Measurements from ENCODE around the gene VEZF1. TPM values are rescaled to one million over a fixed set of nuclear protein-coding genes. Genes with fewer than 3 reads are reported as not detected.

Gene VEZF1
- total and polyA plus RNA-seq, 4 donors, result 18.0 to 78.9 (median 43.9) TPM

DNA sequence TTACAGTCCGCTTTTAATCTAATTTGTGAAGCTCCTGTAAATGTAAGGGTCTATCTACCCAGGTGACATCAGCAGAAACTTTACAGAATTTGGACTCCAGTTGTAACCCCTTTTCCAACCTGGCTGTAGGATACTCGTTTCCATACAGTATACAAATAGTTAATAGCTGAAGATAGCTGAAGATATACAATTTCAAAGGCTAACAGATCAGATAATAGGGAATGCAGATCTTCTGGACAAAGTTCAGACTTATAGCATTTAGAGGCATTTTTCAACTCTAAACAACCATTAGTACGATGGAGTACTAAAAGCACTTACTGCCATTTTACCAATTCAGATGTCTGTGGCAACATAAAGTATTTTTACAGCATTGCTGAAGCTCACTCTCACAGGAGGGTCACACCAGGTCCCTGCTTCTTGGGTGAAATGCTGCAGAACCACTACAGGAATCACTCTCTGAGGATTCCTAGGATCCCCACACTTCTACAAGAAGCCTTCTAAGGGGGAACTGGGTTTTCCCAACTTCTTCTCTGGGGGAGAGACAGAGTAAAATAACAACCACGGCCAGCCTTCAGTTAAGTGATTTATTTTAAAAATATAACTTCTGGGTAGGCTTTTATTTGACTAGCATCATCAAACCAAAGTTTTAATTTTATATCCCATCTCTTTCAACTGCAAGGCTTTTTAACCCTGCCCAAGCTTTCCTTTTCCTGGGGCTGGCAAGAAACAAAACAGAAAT lies 2.9 kb downstream of the VEZF1 start:
- no peak overlapping the region for H3K4me3 ChIP-seq
- H3K4me1 ChIP-seq (ENCODE audit: control insufficient read depth in 5 of 5, insufficient read depth in 5 of 5, low read length in 5 of 5), result peaks cover 7 to 61% (median 36%) of the 10 kb centered on the region in 5 donors
- DNase-seq (no peak), ATAC-seq (ENCODE audit: insufficient read depth, low FRiP score) (no peak)
- H3K9me3 ChIP-seq (ENCODE audit: control insufficient read depth in 4 of 4, insufficient read depth in 3 of 4, low read length in 3 of 4), result no peaks in the 10 kb centered on the region
- 56 to 64% methylated on average over 4 of the region's 4 CpGs for WGBS, 2 donors
- TF ChIP-seq, protein P1, sequence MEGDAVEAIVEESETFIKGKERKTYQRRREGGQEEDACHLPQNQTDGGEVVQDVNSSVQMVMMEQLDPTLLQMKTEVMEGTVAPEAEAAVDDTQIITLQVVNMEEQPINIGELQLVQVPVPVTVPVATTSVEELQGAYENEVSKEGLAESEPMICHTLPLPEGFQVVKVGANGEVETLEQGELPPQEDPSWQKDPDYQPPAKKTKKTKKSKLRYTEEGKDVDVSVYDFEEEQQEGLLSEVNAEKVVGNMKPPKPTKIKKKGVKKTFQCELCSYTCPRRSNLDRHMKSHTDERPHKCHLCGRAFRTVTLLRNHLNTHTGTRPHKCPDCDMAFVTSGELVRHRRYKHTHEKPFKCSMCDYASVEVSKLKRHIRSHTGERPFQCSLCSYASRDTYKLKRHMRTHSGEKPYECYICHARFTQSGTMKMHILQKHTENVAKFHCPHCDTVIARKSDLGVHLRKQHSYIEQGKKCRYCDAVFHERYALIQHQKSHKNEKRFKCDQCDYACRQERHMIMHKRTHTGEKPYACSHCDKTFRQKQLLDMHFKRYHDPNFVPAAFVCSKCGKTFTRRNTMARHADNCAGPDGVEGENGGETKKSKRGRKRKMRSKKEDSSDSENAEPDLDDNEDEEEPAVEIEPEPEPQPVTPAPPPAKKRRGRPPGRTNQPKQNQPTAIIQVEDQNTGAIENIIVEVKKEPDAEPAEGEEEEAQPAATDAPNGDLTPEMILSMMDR (IDR thresholded peaks at IDR 0.05; ENCODE audit: control extremely low read depth, extremely low read depth), result no peak
- peak overlapping the region in 1 of 2 donors; percentile 40 for H3K9ac ChIP-seq (ENCODE audit: insufficient read depth in 1 of 2, low read length in 2 of 2)
- H3K27ac ChIP-seq (ENCODE audit: low read depth in 1 of 2, low read length in 1 of 2), result peak overlapping the region; percentile 35 to 63
- H3K36me3 ChIP-seq (ENCODE audit: control insufficient read depth in 4 of 4, insufficient read depth in 4 of 4, low read length in 4 of 4), result peaks cover 2 to 24% (median 10%) of the 10 kb centered on the region in 4 donors
- no peaks in the 10 kb centered on the region for H3K27me3 ChIP-seq (ENCODE audit: control insufficient read depth in 3 of 3, insufficient read depth in 3 of 3, low read length in 2 of 3)

DNA sequence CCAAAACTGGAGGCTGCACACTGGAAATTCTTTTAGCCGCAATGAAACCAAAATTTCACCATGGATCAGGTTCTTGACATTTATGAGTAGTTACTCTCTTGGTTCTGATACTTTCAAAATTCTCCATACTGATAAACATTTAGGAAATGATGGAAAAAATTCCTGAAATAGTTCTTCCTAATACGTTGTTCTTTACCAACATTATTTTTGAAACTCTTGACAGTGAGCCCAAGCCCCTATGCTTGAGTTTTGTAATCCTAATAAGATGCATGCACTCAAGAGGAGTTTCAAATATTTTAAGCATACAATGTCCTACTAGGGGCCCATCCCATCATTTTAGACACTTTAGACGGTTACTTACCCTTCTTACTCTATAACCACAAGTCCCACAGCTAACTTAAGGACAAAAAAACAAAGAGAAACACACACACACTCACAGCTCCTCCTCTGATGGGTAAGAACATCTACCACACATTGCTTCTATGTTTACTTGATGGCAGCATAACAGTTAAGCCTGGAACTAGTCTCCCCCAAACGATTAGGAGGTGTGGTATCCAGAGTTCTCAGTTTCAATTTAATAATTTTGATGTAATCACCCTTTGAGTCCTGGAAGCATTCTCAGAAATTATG lies 3.7 kb downstream of the VEZF1 start:
- Histone ChIP-seq H3K9me3 (ENCODE audit: control insufficient read depth in 4 of 4, insufficient read depth in 3 of 4, low read length in 3 of 4) (no peaks in the 10 kb centered on the region), H3K9ac (ENCODE audit: insufficient read depth in 1 of 2, low read length in 2 of 2) (peak overlapping the region in 1 of 2 donors; percentile 40), H3K4me1 (ENCODE audit: control insufficient read depth in 5 of 5, insufficient read depth in 5 of 5, low read length in 5 of 5) (peaks cover 7 to 54% (median 32%) of the 10 kb centered on the region in 5 donors), H3K27ac (ENCODE audit: low read depth in 1 of 2, low read length in 1 of 2) (peak overlapping the region in 1 of 2 donors; percentile 59), H3K36me3 (ENCODE audit: control insufficient read depth in 4 of 4, insufficient read depth in 4 of 4, low read length in 4 of 4) (peaks cover 2 to 27% (median 11%) of the 10 kb centered on the region in 4 donors), H3K27me3 (ENCODE audit: control insufficient read depth in 3 of 3, insufficient read depth in 3 of 3, low read length in 2 of 3) (no peaks in the 10 kb centered on the region), H3K4me3 (no peak overlapping the region)
- 34 to 45% methylated on average over 4 of the region's 4 CpGs for WGBS, 2 donors
- TF ChIP-seq, protein P1 (IDR thresholded peaks at IDR 0.05; ENCODE audit: control extremely low read depth, extremely low read depth), result no peak
- no peak for ATAC-seq (ENCODE audit: insufficient read depth, low FRiP score)
- DNase-seq, result no peak

DNA sequence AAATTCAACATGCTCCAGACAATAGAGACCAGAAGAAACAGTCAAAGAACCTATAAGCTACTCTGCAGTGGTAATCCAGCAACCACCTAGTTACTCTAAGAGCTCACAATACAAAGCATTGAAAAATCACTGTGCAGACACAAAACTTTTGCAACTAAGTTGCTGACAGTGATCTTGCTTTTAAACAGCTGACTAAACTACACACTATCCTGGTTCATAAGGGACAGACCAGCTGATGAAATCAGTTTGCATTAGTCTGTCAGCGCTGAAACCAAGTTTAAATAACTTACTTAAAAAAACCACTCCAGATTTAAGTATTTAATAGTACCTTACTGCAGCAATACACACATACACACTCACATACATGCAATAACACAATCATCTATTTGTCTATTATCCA lies 4.6 kb downstream of the VEZF1 start:
- peak overlapping the region in 1 of 2 donors; percentile 2 for H3K9ac ChIP-seq (ENCODE audit: insufficient read depth in 1 of 2, low read length in 2 of 2)
- H3K4me1 ChIP-seq (ENCODE audit: control insufficient read depth in 5 of 5, insufficient read depth in 5 of 5, low read length in 5 of 5), result peaks cover 7 to 45% (median 26%) of the 10 kb centered on the region in 5 donors
- H3K36me3 ChIP-seq (ENCODE audit: control insufficient read depth in 4 of 4, insufficient read depth in 4 of 4, low read length in 4 of 4), result peaks cover 5 to 35% (median 17%) of the 10 kb centered on the region in 4 donors
- no peak overlapping the region for H3K4me3 ChIP-seq
- 70 to 92% methylated on average over 1 of the region's 1 CpG for WGBS, 2 donors
- H3K27me3 ChIP-seq (ENCODE audit: control insufficient read depth in 3 of 3, insufficient read depth in 3 of 3, low read length in 2 of 3), result no peaks in the 10 kb centered on the region
- TF ChIP-seq, protein P1 (IDR thresholded peaks at IDR 0.05; ENCODE audit: control extremely low read depth, extremely low read depth), result no peak
- H3K27ac ChIP-seq (ENCODE audit: low read depth in 1 of 2, low read length in 1 of 2), result no peak overlapping the region
- DNase-seq, result no peak
- ATAC-seq (ENCODE audit: insufficient read depth, low FRiP score), result no peak
- no peaks in the 10 kb centered on the region for H3K9me3 ChIP-seq (ENCODE audit: control insufficient read depth in 4 of 4, insufficient read depth in 3 of 4, low read length in 3 of 4)
